Activated naive CD8-positive, alpha-beta T cell treated with anti-CD3 and anti-CD28 coated beads, Interleukin-2, amount 50 U/mL, for 24 hours (primary cell): ENCODE data around the gene PPP1R14C.
A peak's percentile ranks its signal among the peaks of the same experiment; 100 is the strongest.

Experiments
- ATAC-seq: fragments of 150-1000 bp; cut with Tn5 transposase; one replicate; pipeline ENCODE4 v1.10.0; 2021
- DNase-seq: peaks from one replicate; pipeline ENCODE4 v3.0.0; 2021
- H3K27ac Mint-ChIP-seq: one replicate; pipeline ENCODE4 v1.8.0; 2021; ENCODE audit warnings: mild to moderate bottlenecking, mixed read lengths
- H3K27me3 Mint-ChIP-seq: one replicate; pipeline ENCODE4 v1.8.0; 2021; ENCODE audit warnings: mixed read lengths
- H3K36me3 Mint-ChIP-seq: one replicate; pipeline ENCODE4 v1.8.0; 2021; ENCODE audit warnings: low read depth, mixed read lengths
- H3K4me1 Mint-ChIP-seq: one replicate; pipeline ENCODE4 v1.8.0; 2021; ENCODE audit warnings: mixed read lengths
- H3K4me3 Mint-ChIP-seq: one replicate; pipeline ENCODE4 v1.8.0; 2021; ENCODE audit warnings: mild to moderate bottlenecking, moderate library complexity, mixed read lengths
- H3K9me3 Mint-ChIP-seq: one replicate; pipeline ENCODE4 v1.8.0; 2021; ENCODE audit warnings: mixed read lengths

The PPP1R14C gene

DNA sequence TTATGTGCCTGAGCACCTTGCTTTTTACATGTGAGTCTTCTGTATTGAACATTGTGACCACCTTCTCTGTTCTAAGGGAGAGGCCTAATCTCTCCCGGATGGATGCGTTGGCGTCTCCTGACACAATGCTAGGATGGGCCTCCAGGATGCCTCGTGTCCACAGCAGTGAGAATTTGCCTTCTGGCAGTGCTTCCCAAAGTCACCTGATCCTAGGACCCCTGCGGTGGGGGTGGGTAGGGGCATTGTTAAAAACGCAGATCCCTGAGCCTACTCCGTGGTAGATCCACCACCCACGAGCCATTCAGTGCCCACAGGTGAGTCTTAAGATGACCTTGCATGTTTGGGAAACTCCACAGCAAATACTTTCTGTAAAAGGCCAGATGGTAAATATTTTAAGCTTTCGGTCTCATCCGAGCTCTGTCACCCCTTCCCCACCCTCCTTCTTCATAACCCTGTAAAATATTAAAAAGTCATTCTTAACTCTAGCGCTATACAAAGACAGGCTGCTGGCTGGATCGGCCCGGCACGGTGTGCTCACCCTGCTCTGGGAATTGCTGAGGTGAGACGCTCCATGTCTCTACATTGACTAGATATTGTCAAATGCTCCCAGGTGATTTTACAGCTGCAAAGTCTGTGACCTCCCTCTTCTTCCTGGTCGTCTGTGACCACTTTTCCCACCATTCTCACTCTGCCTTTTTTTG lies 119.3 kb downstream of the PPP1R14C start:
- H3K9me3 Mint-ChIP-seq: no peaks in the 10 kb centered on the region
- H3K4me1 Mint-ChIP-seq: peaks cover 6% of the 10 kb centered on the region
- H3K27ac Mint-ChIP-seq: no peak overlapping the region

DNA sequence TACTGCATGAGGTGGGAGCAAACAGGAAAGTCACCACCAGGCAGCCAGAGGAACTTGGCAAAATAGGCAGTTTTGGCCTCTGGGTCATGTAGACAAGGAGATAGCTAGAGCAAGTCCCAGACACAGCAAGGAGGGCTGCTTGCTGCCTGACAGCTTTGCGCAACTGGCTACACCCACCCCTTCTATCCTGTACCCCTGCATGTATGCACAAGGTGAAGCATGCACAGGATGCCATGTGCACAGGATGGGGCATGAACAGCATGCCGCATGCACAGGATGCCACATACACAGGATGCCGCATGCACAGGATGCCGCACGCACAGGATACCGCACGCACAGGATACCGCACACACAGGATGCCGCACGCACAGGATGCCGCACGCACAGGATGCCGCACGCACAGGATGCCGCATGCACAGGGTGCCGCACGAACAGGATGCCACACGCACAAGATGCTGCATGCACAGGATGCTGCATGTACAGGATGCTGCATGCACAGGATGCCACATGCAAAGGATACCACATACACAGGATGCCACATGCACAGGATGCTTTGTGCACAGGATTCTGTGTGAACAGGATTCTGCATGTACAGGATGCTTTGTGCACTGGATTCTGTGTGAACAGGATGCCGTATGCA lies 121.0 kb downstream of the PPP1R14C start:
- Mint-ChIP-seq H3K27ac (no peak overlapping the region), H3K36me3 (no peaks in the 10 kb centered on the region), H3K4me1 (peaks cover 6% of the 10 kb centered on the region), H3K4me3 (no peak overlapping the region), H3K9me3 (no peaks in the 10 kb centered on the region), H3K27me3 (no peaks in the 10 kb centered on the region)
- ATAC-seq (no peak), DNase-seq (peak; percentile 11)

More for the DNA sequence above, 119.3 kb downstream of the PPP1R14C start:
- Mint-ChIP-seq H3K36me3 (peaks cover 1% of the 10 kb centered on the region), H3K27me3 (no peaks in the 10 kb centered on the region), H3K4me3 (no peak overlapping the region)
- no peak for ATAC-seq
- DNase-seq: no peak

GRCh38 chr6:150266309-150266708 lies 123.5 kb downstream of the PPP1R14C start:
- H3K4me1 Mint-ChIP-seq: peaks cover 6% of the 10 kb centered on the region
- no peaks in the 10 kb centered on the region for H3K27me3 Mint-ChIP-seq

DNA sequence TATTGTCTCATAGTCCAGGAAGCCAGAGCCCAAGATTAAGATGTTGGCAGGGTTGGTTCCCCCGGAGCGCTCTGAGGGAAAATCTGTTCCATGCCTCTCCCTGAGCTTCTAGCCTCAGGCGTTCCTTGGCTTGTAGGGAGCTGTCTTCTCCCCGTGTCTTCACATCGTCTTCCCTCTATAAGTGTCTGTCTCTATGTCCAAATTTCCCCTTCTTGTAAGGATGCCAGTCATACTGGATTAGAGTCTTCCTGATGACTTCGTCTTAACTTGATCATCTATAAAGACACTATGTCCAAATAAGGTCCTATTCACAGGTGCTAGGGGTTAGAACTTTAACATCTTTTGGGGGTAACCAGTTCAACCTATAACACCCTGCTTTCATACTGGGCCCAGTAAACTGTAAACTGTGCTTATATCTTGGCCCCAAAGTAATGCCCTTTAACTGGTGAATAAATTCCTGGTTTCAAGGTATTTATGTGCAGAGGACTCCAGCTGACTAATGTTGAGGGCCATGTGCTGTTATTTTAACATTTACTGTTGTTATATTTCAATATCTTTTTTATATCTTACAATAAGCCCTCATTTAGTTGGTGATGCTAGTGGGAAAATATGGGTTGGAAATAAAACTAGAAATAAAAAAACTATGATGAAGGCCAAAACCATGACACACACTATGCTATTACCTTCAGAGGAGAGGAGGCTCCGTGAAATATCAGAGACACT lies 124.3 kb downstream of the PPP1R14C start:
- Mint-ChIP-seq H3K9me3 (no peaks in the 10 kb centered on the region), H3K4me3 (no peak overlapping the region), H3K36me3 (no peaks in the 10 kb centered on the region), H3K4me1 (peaks cover 6% of the 10 kb centered on the region), H3K27me3 (no peaks in the 10 kb centered on the region), H3K27ac (no peak overlapping the region)
- ATAC-seq: no peak
- DNase-seq: no peak

More at GRCh38 chr6:150266309-150266708, 123.5 kb downstream of the PPP1R14C start:
- no peak overlapping the region for H3K27ac Mint-ChIP-seq
- no peak overlapping the region for H3K4me3 Mint-ChIP-seq
- H3K36me3 Mint-ChIP-seq: no peaks in the 10 kb centered on the region
- H3K9me3 Mint-ChIP-seq: no peaks in the 10 kb centered on the region
- no peak for ATAC-seq
- no peak for DNase-seq

- no peak for DNase-seq
- H3K9me3 Mint-ChIP-seq: no peaks in the 10 kb centered on the region
- H3K27ac Mint-ChIP-seq: no peak overlapping the region
- no peaks in the 10 kb centered on the region for H3K27me3 Mint-ChIP-seq
- no peaks in the 10 kb centered on the region for H3K36me3 Mint-ChIP-seq
- no peak overlapping the region for H3K4me3 Mint-ChIP-seq
- no peak for ATAC-seq
- H3K4me1 Mint-ChIP-seq: peaks cover 6% of the 10 kb centered on the region
These were observed 125.1 kb downstream of the PPP1R14C start for GRCh38 chr6:150267686-150268561.

- Mint-ChIP-seq H3K27me3 (no peaks in the 10 kb centered on the region), H3K9me3 (no peaks in the 10 kb centered on the region), H3K27ac (no peak overlapping the region), H3K4me3 (no peak overlapping the region), H3K4me1 (peaks cover 1% of the 10 kb centered on the region), H3K36me3 (no peaks in the 10 kb centered on the region)
- ATAC-seq (no peak), DNase-seq (no peak)
These were observed 126.4 kb downstream of the PPP1R14C start for GRCh38 chr6:150269130-150269856.

GRCh38 chr6:150269857-150270223 lies 127.0 kb downstream of the PPP1R14C start:
- no peak for ATAC-seq
- no peak for DNase-seq
- peaks cover 3% of the 10 kb centered on the region for H3K27me3 Mint-ChIP-seq
- H3K4me1 Mint-ChIP-seq: no peaks in the 10 kb centered on the region
- no peak overlapping the region for H3K4me3 Mint-ChIP-seq
- H3K36me3 Mint-ChIP-seq: no peaks in the 10 kb centered on the region
- no peak overlapping the region for H3K27ac Mint-ChIP-seq
- no peaks in the 10 kb centered on the region for H3K9me3 Mint-ChIP-seq

DNA sequence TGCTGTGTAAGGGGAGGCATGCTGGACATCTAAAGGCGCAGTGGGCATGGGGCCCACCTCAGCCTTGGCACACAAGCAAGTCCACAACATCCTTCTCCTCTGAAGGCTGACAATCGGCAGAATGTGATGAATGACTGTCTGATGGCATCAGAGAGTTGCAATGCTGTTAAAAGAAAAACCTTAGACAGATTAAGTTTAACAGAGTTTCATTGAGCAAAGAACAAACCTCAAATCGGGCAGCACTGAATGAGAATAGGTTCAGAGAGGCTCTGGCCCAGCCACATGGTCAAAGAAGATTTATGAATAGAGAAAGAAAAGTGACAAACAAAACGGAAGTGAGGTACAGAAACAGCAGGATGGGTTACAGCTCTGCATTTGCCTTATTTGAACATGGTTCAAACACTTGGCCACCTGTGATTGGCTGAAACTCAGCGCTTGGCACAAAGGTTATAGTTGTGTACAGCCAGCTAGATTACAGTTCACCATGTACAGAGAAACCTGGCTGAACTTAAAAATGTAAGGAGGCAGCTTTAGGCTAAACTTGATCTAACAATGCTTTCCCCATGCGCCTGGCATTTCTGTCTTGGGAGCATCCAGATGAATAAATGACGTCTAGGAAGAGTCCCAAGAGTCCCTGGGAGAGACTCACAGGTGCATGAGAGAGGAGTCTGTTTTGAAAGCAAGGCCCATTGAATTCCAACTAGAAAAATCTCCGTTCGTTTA lies 127.6 kb downstream of the PPP1R14C start:
- Mint-ChIP-seq H3K36me3 (no peaks in the 10 kb centered on the region), H3K27me3 (peaks cover 3% of the 10 kb centered on the region), H3K4me1 (no peaks in the 10 kb centered on the region), H3K9me3 (no peaks in the 10 kb centered on the region), H3K27ac (no peak overlapping the region), H3K4me3 (no peak overlapping the region)
- DNase-seq (no peak), ATAC-seq (no peak)

- Mint-ChIP-seq H3K4me1 (no peaks in the 10 kb centered on the region), H3K9me3 (no peaks in the 10 kb centered on the region), H3K4me3 (no peak overlapping the region), H3K36me3 (no peaks in the 10 kb centered on the region), H3K27me3 (peaks cover 5% of the 10 kb centered on the region), H3K27ac (no peak overlapping the region)
- no peak for ATAC-seq
- no peak for DNase-seq
These were observed 128.3 kb downstream of the PPP1R14C start for GRCh38 chr6:150271172-150271500.

DNA sequence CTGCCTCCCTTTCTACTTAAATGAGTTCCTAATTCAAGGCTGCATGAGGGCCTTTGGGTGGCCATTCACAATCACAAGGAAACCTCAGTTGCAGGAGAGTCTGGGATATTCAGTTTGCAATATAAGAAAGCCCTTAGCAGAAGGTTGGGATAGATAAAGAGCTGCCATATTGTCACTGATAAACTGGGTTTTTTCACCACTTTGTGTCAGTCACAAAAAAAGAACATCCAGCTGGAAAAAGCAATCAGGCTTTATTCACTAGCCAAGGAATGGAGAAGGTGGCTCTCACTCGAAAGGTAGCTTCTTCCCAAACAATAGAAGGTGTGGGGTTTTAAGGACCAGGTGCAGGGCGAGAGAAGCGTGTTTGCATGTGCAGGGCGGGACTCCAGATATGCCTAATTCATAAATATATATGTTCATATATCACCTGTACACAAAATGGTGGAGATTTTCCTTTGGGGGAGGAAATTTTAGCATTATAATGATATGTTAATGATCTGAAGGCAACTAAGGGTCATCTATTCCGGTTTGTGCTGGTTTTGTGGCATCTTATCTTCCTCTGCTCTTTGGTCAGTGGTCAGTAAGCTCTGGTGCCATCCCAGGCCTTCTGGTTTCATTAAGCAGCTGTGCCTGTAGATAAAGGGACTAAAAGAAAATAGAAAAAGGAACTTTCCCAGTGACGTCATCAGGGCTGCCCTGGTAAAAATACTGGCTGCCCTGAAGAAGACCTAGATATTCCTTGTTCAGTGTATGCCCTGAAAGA lies 128.8 kb downstream of the PPP1R14C start:
- ATAC-seq (no peak), DNase-seq (no peak)
- Mint-ChIP-seq H3K27ac (no peak overlapping the region), H3K4me3 (no peak overlapping the region), H3K27me3 (peaks cover 8% of the 10 kb centered on the region), H3K4me1 (no peaks in the 10 kb centered on the region), H3K36me3 (no peaks in the 10 kb centered on the region), H3K9me3 (no peaks in the 10 kb centered on the region)

- no peaks in the 10 kb centered on the region for H3K4me1 Mint-ChIP-seq
- H3K27ac Mint-ChIP-seq: no peak overlapping the region
- H3K4me3 Mint-ChIP-seq: no peak overlapping the region
- peaks cover 8% of the 10 kb centered on the region for H3K27me3 Mint-ChIP-seq
- ATAC-seq: no peak
- no peak for DNase-seq
- no peaks in the 10 kb centered on the region for H3K9me3 Mint-ChIP-seq
- no peaks in the 10 kb centered on the region for H3K36me3 Mint-ChIP-seq
These were observed 129.6 kb downstream of the PPP1R14C start for GRCh38 chr6:150272264-150272975.

DNA sequence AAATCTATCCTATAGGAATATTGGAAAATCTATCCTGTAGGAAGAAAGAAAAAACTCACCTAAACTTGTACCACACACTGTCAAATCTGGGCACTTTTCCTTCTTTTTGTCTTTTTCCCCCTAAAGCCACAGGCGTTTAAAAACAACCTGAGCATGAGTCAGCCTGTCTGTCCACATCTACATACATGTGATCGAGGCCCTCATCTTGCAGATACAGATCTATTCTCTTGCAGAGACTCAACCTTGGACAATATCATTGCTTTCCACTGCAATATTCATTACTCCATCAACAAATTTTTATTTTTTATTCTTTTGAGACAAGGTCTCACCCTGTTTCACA lies 130.1 kb downstream of the PPP1R14C start:
- no peaks in the 10 kb centered on the region for H3K4me1 Mint-ChIP-seq
- H3K27me3 Mint-ChIP-seq: peaks cover 8% of the 10 kb centered on the region

More for the DNA sequence above, 130.1 kb downstream of the PPP1R14C start:
- Mint-ChIP-seq H3K9me3 (no peaks in the 10 kb centered on the region), H3K27ac (no peak overlapping the region), H3K4me3 (no peak overlapping the region), H3K36me3 (no peaks in the 10 kb centered on the region)
- no peak for DNase-seq
- ATAC-seq: no peak
